ENCODE results near the gene AMTN.

GRCh38 chr4:70473679-70474078 lies 44.7 kb upstream of the AMTN start:
- TF ChIP-seq CTCF (IDR thresholded peaks at IDR 0.05; ENCODE audit: insufficient read depth, low read depth, low read length) (no peak), EZH2 (IDR thresholded peaks at IDR 0.05; ENCODE audit: insufficient read depth, low read length) (no peak)
